NCI-H2171 (cell line): Measurements from ENCODE around the gene SSH3.

Experiments used
- DNase-seq: peaks from one replicate; lab custom pipeline; 2025; lab: John Stamatoyannopoulos, UW

Gene SSH3

DNA sequence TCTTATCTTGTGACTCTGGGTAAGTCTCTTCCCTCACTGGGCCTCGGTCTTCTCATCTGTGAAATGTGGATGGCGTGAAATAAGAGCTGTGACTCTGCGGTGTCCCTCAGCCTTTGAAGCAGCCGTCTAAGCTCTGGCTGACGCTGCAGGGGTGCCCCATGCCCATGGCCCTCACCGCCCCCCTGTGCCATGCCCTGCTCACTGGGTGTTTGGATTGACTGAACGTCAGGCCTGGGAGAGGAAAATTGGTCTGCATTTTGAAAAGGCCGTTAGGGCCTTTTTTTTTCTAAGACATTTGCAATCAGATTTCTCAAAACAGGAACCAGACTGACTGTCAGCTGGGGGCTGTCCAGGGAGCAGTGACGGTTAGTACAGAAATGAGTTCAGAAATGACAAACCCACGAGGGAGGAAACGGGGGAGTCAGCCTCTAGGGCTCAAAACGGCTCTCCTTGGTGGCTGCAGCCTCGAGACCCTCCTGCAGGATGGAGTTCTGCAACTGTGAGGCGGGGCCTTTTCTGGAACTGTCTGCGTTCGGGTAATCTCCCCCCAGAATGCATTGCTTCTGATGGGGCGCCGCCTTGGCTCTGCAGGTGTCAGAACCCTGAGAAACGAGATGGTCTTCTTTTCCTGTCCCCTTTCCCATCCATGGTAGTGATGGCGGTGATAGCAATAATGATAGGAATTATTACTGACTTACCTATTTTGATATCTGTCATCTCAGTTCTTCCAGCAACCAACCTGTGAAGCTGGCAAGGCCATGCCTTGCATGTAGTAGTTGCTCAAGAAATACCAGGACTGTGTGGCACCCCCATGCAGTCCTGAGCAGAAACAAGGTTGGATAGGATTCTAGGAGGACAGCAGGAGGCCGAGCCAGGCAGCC is 35.0 kb upstream of the SSH3 start:
- DNase-seq = no peak

- no peak for DNase-seq
These were observed 34.4 kb upstream of the SSH3 start for GRCh38 chr11:67268962-67269268.

- peak; percentile 34 for DNase-seq
These were observed 33.7 kb upstream of the SSH3 start for GRCh38 chr11:67269401-67270255.

GRCh38 chr11:67270256-67271204 is 32.8 kb upstream of the SSH3 start:
- no peak for DNase-seq

DNA sequence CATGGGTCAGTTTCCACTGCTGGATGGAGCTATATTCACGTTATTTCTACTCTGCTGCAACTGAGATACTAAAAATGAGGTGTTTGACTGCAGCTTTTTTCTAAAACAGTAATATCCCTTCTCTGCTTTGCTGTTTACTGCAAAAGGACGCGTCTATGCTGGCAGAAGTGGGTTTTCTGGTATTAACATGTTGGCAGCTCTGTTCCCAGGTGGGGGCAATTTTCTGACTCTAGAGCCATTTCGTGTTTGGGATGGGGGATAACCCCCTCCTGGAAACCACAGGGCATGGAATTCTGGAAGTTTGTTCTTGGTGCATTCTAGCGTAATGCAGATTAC is 32.2 kb upstream of the SSH3 start:
- DNase-seq = no peak

GRCh38 chr11:67271541-67272284 is 31.6 kb upstream of the SSH3 start:
- no peak for DNase-seq

- no peak for DNase-seq
These were observed 30.7 kb upstream of the SSH3 start for GRCh38 chr11:67272327-67273259.

- DNase-seq = no peak
These were observed 29.9 kb upstream of the SSH3 start for GRCh38 chr11:67273260-67273990.

GRCh38 chr11:67274768-67275605 is 28.3 kb upstream of the SSH3 start:
- no peak for DNase-seq

GRCh38 chr11:67275606-67276409 is 27.5 kb upstream of the SSH3 start:
- no peak for DNase-seq

- DNase-seq = no peak
These were observed 26.5 kb upstream of the SSH3 start for GRCh38 chr11:67276781-67277230.

DNA sequence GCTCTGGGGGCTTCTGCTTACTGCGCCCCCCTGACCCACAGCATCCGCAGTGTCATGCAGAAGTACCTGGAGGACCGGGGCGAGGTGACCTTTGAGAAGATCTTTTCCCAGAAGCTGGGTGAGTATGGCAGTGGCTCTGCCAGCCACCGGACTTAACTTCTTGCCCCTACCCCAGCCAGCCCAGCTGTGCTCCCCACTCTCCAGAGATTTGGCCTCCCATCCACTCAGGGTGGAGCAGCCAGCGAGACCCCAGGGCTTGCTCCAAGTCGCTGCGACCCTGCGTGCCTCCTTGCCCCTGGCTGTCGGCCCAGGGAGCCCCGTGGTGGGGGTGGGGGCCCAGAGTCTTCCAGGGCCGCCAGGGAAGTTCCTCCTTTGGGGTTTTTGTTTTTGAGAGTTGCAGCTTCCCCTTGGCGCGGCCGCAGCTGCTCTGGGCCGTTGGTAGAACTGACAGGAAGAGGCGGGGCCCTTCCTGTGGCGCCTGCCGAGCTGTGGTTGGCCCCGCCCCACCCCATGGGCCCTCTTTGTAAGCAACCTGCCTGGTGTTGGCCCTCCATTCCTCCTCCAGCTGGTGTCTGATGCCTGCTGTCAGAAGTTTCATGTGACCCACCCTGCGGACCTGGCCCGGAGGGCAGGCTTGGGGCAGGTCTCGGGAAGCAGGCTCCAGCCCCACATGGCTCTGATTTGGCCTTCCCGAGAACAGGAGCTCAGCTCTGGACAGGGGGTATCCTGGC is 25.9 kb upstream of the SSH3 start:
- DNase-seq = peak; percentile 81

GRCh38 chr11:67278135-67278938 is 25.0 kb upstream of the SSH3 start:
- DNase-seq = no peak

- no peak for DNase-seq
These were observed 24.3 kb upstream of the SSH3 start for GRCh38 chr11:67278939-67279588.

DNA sequence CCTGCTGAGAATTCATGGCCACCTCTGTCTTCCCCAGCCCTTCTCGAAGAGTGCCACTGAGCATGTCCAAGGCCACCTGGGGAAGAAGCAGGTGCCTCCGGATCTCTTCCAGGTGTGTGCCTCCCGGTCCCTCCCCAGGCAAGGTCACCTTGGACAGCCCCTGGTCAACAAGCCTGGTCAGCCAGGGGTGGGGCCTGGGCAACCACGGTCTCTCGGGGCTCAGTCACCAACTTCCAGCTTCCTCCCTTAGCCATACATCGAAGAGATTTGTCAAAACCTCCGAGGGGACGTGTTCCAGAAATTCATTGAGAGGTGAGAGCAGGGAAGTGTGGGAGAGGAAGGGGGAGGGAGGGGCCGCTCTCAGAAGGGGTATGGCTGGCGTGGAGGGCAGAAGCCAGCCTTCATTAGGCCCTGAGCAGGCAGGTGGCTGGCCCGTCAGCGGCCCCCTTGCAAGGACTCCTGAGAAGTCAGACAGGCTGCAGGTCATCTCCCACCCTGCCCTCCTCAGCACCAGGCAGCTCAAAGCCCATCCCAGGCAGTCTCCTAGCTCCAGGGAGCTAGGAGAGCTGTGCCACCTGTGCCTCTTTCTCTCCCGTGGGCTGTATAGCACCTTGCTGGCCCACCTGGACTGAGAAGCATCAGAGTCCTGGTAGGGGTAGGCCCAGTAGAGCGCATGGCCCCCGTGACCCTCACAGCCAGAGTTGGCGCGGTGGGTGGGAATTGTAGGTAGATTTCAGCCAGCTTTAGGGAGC is 23.6 kb upstream of the SSH3 start:
- DNase-seq = no peak
